ENCODE data around the gene GNAQ. TPM values are rescaled to one million over a fixed set of nuclear protein-coding genes. Genes with fewer than 3 reads are reported as not detected.

The GNAQ gene
- total RNA-seq, 2 donors from 2014 or later: 13.4 to 17.8 TPM

- Histone ChIP-seq H3K9me3 (no peaks in the 10 kb centered on the region), H3K36me3 (no peaks in the 10 kb centered on the region), H3K4me1 (peaks cover 0 to 13% of the 10 kb centered on the region in 2 donors), H3K27me3 (no peaks in the 10 kb centered on the region), H3K27ac (no peak overlapping the region), H3K4me3 (no peak overlapping the region)
- DNase-seq (ENCODE audit: low spot score): no peak
- TF ChIP-seq CTCF (IDR thresholded peaks at IDR 0.05): no peak
Measured at GRCh38 chr9:77810637-77811119, 220.9 kb downstream of the GNAQ start.

GRCh38 chr9:77810047-77810446 is 221.6 kb downstream of the GNAQ start:
- Histone ChIP-seq H3K27me3 (no peaks in the 10 kb centered on the region), H3K4me3 (no peak overlapping the region), H3K36me3 (no peaks in the 10 kb centered on the region), H3K4me1 (peaks cover 0 to 13% of the 10 kb centered on the region in 2 donors), H3K27ac (no peak overlapping the region), H3K9me3 (no peaks in the 10 kb centered on the region)
- TF ChIP-seq CTCF (IDR thresholded peaks at IDR 0.05): no peak
- no peak for DNase-seq (ENCODE audit: low spot score)

- Histone ChIP-seq H3K4me1 (peaks cover 0 to 13% of the 10 kb centered on the region in 2 donors), H3K9me3 (no peaks in the 10 kb centered on the region), H3K36me3 (no peaks in the 10 kb centered on the region), H3K27ac (no peak overlapping the region), H3K4me3 (no peak overlapping the region), H3K27me3 (no peaks in the 10 kb centered on the region)
- no peak for TF ChIP-seq CTCF (IDR thresholded peaks at IDR 0.05)
- no peak for DNase-seq (ENCODE audit: low spot score)
Measured at GRCh38 chr9:77809552-77809951, 222.1 kb downstream of the GNAQ start.

GRCh38 chr9:77808751-77809081 is 222.9 kb downstream of the GNAQ start:
- Histone ChIP-seq H3K36me3 (no peaks in the 10 kb centered on the region), H3K9me3 (no peaks in the 10 kb centered on the region), H3K27ac (no peak overlapping the region), H3K4me3 (no peak overlapping the region), H3K27me3 (no peaks in the 10 kb centered on the region), H3K4me1 (peaks cover 0 to 13% of the 10 kb centered on the region in 2 donors)
- DNase-seq (ENCODE audit: low spot score): no peak
- TF ChIP-seq CTCF (IDR thresholded peaks at IDR 0.05): no peak

DNA sequence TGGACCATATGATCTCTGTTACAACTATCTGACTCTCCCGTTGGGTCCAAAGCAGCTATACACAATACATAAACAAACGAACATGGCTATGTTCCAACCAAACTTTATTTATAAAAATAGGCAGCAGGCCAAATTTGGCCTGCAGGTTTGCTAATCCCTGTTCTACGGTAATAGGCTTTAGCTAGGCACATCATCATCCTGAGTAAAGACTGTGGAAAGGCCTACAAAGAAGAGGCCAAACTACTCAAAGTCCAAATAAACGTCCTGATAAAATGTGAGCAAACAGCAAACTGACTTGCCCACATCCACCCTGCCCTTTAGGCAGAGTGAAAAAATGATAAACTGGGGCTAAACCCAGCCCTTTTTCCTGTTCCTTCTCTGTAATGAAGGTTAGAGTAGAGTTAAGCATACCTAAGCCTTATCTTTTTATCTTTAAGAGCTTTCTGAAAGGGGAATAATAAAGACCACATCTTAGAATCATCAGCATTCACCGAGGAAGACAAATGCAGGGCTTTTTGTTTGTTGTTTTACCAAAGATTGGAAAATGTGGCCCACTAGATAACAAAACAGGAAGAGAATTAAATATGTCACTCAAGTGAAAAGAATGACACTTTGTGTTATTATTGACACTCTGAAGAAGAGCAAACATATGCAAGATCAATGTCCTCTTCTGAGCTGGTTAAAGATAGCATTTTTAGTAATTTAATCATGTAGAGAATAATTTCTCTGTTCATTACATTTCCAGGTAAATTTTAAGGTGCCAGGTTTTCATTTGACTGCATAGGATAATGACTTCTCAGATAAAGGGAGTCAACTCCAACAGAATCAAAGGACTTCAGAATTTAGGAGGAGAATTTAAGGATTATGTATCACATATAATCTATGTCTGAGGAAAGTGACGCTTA is 223.5 kb downstream of the GNAQ start:
- no peaks in the 10 kb centered on the region for H3K27me3 ChIP-seq
- H3K4me1 ChIP-seq: peaks cover 0 to 13% of the 10 kb centered on the region in 2 donors
- H3K27ac ChIP-seq: no peak overlapping the region
- TF ChIP-seq CTCF (IDR thresholded peaks at IDR 0.05): no peak
- no peaks in the 10 kb centered on the region for H3K9me3 ChIP-seq
- DNase-seq (ENCODE audit: low spot score): no peak
- H3K36me3 ChIP-seq: no peaks in the 10 kb centered on the region
- H3K4me3 ChIP-seq: no peak overlapping the region
